Kidney capillary endothelial cell (primary cell): Measurements from ENCODE around the gene CELF6.
"Not testable (repeated sequence)": the region's sequence is repeated elsewhere in the genome, so short reads cannot be mapped to it uniquely, and the experiment has no call there.

Source experiments
- DNase-seq: peaks from one replicate; pipeline ENCODE4 v3.0.0-alpha.2; 2018; ENCODE audit warnings: low spot score

The CELF6 gene

GRCh38 chr15:72315706-72316370 lies 4.1 kb downstream of the CELF6 start:
- no peak for DNase-seq

GRCh38 chr15:72313881-72314280 lies 6.1 kb downstream of the CELF6 start:
- DNase-seq, result no peak

- no peak for DNase-seq
Measured at GRCh38 chr15:72313448-72313840, 6.5 kb downstream of the CELF6 start.

DNA sequence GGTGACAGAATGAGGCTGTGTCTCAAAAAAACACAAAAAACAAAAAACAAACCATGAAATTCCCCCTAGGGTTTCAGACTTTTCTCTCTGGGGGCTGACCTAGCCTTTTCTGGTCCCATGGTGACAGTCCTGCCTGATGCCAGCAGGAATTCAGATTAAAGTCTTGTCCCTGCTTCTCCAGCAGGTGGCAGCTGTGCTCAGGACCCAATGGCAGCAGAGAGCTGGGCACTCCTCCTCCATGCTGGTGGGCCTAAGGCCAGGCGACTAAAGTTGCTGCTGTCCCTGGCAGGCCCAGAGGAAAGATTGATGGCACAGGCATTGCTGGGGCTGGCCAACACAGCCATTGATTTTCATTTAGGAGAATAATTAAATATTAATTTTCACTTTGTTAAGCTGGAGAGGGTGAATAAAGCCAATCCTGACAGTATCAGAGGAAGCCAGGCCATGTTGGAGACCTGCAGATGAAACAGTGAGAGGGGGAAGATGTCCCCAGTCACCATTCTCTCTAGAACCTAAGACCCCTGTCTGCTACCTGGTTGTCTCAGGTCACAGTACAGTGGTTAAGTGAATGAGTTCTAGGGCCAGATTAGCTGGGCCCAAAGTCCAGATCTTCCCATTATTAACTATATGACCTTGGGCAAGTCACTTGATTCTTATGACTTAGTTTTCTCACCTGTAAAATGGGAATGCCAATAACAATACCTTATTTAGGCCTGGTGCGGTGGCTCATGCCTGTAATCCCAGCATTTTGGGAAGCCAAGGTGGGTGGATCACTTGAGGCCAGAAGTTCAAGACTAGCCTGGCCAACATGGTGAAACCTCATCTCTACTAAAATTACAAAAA lies 7.1 kb downstream of the CELF6 start:
- peak; percentile 56 for DNase-seq

GRCh38 chr15:72307026-72307425 lies 12.9 kb downstream of the CELF6 start:
- no peak for DNase-seq

- no peak for DNase-seq
Measured at GRCh38 chr15:72306211-72306785, 13.7 kb downstream of the CELF6 start.

- DNase-seq, result no peak
Measured at GRCh38 chr15:72304596-72304995, 15.4 kb downstream of the CELF6 start.

DNA sequence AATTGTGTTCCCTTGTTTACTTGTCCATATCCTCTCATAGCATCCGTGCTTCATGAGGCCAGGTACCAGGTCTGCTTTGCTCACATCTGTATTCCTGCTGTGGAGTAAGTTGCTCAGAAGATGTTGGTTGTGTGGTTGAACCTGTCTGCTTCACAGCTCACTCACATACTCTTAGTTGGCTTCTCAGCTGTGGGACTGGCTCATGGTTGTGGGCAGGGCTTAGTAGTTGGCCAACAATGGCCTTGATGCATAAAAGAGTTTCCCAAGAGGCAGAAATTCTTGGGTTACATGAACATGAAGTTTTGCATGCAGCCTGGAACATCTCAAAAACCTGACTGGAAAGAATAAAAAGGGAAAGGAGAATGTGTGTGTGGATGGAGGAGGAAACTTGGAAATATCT lies 17.0 kb downstream of the CELF6 start:
- no peak for DNase-seq

GRCh38 chr15:72289597-72290325 lies 30.2 kb downstream of the CELF6 start:
- no peak for DNase-seq

- DNase-seq, result no peak
Measured at GRCh38 chr15:72288796-72289596, 31.0 kb downstream of the CELF6 start.

DNA sequence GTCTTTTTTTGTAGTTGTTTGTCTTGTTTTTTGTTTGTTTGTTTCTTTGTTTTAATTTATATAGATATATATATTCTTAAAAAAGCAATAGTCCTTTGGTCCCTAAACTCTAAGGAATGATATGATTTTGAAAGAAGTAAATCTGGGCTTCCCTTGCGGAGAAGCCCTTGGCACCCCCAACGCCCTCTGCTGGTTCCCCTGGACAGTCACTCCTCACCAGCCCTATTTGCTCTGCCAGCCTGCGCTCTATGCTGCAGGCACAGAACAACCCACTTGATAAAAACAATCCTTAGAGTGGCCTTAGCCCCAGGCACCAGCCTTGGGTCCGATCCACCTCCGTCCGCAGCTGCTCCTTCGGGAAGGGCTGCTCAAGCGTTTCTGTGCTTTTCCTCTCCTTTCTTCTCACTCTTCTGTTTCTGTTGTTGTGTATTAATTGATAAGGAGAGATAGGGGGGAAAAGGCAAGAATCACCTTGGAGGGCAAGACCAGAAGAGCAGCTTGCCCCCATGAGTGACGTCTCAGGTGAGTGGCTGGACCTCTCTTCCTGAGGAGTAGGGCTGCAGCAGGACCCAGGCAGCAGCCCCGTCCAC lies 33.9 kb downstream of the CELF6 start:
- DNase-seq, result peak; percentile 17

DNA sequence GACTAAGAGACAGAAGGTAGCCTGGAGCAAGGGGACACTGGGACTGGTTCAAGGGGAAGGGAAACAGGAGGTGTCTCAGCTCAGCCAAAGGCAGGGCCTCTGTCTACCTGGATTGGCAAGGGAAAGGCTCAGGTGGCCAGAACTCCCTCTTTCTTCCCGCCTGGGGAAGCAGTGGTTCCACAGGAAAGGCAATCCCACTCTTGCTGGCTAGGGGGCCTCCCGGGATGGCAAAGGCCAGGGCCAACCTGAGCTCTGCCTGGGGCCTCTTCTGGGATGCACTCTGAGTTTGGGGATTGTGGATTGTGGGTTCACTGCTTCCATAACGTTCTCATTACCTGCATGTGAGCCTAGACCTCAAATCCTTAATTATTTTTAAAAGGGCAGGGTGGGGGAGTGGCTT lies 34.6 kb downstream of the CELF6 start:
- DNase-seq, result no peak

DNA sequence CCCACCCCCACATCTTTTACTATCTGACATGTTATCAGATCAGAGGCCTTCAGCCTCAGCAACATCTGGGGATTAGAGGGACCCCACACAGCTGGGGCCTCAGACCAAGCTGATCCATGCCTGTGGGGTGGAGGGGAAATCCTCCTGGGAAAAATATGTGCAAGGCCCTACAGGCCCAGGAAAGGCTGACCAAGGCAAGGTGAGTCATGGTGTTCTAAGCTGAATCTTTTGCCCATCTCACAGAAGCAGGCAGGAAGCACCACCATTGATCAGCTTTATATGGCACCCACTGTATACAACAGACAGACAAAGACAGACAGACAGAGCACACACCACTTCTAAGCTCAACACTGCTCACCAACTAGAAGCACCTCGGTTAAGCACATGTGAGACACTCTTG lies 35.2 kb downstream of the CELF6 start:
- no peak for DNase-seq

GRCh38 chr15:72281713-72282112 lies 38.2 kb downstream of the CELF6 start:
- no peak for DNase-seq

DNA sequence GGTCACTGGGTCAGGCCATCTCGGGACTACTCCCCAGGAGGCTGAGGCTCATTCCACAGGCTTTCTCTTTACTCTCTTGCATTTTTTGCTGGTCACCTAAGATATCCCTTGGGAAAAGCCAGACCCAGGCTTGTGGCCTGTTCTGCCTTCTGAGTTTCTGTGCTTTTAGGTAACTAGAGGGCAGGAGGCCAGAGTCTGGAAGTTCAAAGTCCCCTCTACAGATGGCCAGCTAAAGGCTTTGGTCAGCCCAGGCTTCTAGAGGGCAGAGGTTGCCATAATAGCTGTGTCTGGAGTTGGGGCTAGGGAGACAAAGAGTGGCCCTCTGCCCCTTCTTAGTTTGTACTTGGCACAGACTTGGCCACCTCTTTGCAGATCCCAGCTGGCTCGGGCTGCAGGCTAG lies 39.2 kb downstream of the CELF6 start:
- no peak for DNase-seq

- DNase-seq, result no peak
Measured at GRCh38 chr15:72278737-72279136, 41.2 kb downstream of the CELF6 start.

GRCh38 chr15:72276326-72276700 lies 43.6 kb downstream of the CELF6 start:
- DNase-seq, result no peak

- not testable (repeated sequence) for DNase-seq
Measured at GRCh38 chr15:72275635-72276325, 44.2 kb downstream of the CELF6 start.

DNA sequence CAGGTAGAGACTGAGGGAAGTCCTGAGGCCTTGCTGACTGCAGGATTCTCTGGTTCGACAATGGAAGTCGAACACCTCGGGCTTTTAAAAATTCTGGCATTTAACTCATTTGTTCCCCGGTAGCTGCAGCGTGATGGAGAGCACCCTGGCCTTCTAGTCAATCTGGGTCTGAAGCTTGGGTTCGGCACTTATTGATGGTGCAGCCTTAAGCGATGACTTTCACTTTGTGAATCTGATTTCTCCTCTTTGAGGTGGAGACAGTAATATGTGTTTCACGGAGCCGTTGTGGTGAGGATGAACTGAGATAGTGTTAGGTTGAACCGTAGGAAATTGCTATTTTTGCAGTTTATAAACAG lies 47.0 kb downstream of the CELF6 start:
- DNase-seq, result no peak

DNA sequence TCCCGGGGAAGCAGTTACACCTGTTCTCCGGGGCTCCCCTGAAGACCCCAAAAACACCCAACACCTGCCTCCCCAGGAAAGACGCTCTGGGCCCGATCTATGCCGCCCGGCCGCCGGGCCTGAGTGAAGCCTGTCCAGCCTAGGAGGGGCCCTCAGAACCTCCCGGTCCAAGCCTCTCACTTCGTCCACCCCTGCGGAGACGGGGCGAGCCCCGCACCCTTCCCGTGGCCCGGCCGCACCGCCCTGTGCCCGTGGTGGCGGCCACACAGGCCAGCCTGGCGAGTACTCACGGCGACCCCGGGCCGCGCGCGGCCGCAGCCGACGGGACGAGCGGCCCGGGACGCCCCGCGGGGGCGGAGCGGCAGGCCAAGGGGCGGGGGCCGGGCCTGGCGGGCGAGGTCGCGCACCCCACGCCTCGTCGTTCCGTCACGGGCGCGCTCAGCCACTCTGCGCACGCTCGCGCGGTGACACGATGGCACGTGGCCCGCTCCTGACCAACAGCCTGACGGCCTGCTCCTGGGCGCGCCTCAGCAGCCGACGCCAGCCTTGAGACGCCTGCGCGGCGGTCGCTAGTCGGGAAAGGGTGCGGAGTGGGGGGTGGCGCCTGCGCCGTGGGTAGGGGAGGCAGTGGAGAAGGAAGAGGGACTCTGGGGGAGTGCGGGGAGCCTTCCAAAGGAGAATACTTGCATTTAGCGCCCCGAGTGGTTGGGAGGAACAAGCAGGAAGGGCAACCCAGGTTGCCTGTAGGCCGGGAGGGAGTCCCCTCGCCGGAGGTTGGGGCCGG lies 47.6 kb downstream of the CELF6 start, which contains the start of gene PARP6:
PARP6 (minus strand) TSS at position 342 of the 784 bp plus-strand sequence. CDS start 5,077 bp downstream, outside the sequence.
- peak; percentile 88 for DNase-seq
